HG03175 (cell line): ENCODE data around the gene PDLIM3.
"Not testable (repeated sequence)": the region's sequence is repeated elsewhere in the genome, so short reads cannot be mapped to it uniquely, and the experiment has no call there.

Source experiments
- ATAC-seq: cut with Tn5 transposase; IDR thresholded peaks from one replicate; pipeline ENCODE4 v1.9.1; 2021; ENCODE audit warnings: mild to moderate bottlenecking, moderate library complexity; ENCODE audit not compliant: unreplicated experiment

PDLIM3 gene

DNA sequence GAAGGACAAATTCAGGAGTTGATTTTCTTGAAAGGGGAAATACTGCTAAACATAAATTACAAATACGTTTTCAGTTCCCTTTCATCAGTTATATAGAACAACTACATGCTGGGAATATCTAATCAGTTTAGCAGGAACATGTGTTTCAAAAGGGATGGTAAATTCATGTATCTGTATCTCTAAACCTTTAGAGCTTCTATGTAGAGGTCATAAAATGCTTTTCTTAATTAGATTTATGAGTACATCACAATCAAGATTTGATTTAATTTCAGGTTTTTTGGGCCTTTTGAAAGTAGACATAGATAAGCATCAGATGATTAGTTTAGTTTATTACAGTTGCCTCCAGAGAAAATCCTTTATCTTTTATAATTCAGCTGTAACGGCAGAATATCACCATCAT is 12.9 kb downstream of the PDLIM3 start:
- ATAC-seq, result no peak

DNA sequence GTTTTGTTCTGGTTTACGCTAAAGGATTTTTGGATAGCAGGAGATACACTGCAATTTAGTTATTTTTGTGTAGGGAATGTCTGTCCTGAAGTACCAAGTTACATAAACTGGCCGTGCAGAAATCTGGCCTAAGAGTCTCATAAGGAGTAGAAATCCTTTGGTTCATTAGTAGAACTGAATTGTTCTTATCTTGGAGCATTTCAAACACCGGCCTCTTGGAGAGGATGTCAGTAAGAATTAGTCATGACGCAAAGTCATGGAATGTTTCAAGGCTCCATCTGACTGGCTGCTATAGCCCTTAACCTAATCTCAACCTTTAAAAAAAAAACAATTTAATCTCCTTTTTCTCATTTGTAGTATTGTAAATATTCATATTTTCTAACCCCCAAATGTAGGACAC is 15.2 kb downstream of the PDLIM3 start:
- no peak for ATAC-seq

DNA sequence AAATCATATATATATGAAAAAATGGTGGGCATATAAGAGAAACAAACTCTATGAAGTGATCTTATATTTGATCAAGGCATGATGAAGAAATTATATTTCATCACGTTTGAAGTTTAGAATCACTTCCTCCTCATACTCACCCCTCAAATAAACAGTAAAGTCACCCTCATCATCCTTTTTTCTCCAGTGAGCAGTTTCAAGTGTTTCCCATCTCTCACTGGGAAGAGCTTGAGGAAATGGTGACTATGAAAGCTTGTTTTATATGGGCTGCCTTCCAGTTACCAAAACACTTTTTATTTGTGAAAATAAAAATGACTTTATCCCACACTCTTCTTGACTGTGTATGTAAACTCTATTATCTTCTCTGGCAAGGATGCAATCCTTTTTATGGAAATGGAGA is 16.8 kb downstream of the PDLIM3 start:
- no peak for ATAC-seq

DNA sequence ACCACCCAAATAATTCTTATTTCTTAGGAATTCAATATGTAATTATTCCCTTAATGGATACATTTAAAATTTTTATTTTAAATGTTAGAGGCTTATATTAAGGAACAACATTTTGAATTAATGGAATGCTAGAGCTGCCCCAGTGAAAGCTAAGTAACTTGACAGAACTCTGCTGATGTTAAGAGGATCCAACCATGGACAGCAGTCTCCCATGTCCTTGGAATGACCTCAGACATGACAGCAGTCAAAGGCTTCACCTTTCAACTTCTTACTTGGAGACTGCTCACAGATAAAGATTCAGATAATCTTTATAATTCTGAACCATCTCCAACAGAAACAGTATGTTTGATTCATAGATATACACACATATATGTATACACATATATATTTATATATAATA is 17.2 kb downstream of the PDLIM3 start:
- ATAC-seq, result no peak

DNA sequence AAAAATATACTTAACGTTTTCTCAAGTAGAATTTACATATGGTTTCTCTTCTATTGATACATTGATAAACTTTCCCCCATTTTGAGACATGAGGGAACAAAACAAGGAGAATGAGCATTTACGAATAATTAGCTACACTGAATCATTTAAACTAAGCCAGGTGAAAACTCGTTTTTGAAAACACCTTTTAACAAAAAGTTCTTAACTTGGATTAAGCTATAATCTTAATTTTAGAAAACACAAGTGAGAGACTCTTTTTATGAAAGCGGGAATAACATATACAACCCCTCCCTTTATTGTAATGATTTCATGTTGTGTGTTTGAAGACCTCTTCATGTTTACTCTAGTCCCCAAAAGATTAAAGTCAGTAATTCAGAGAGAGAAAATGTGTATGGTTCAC is 20.1 kb downstream of the PDLIM3 start:
- ATAC-seq, result no peak

DNA sequence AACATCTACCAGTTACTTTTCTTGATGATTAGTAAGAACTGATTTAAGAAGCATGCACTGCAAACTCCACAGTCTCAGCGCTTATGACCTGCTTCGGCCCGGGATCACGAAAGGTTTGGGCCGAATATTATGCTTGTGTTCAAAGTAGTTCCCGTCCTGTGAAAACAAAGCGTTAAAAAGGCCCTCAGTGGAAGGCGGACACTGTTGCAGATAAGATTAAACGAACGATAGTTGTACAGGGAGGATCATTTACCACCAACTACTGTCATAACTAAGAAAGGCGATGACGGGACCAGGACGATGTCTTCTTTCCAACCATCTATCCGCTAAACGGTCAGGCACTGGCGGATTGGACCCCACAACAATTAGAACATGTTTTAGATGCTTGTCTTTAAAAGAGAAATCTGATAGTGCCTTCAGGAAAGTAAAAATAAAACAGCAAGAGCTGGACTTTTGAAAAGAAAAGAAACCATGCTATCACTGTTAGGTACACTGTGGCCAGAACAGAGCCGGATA is 21.1 kb downstream of the PDLIM3 start:
- no peak for ATAC-seq

DNA sequence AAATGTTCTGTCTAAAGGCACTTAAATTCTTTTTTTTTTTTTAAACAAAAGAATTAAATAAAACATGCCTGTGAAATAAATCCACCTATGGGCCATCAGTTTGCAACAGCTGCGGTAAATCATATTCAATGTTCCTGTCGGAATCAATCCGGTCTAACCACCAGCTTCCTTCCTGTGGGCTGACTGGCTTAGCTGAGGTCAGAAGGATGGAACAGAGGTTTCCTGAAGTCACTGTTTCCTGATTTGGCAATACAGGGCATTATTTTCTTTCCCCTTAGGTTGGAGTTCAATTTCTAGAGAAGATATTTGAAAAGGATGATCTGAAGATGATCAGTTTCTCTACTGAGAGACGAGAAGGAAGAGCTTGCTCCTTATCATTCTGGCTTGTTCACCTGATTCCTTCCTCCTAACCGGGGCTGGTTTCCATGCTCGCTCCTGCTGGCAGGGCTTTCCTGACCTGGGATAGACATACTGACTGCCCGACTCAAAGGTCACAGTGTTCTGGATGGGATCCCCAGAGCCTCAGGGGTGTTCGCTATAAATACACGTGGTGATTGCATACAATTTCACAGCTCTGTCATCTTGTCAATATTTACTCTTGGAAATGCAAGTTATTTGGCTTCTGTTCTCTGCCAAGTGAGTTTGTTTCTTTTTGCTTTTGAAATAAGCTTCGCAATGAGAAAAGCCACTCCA is 21.7 kb downstream of the PDLIM3 start:
- ATAC-seq, result no peak

DNA sequence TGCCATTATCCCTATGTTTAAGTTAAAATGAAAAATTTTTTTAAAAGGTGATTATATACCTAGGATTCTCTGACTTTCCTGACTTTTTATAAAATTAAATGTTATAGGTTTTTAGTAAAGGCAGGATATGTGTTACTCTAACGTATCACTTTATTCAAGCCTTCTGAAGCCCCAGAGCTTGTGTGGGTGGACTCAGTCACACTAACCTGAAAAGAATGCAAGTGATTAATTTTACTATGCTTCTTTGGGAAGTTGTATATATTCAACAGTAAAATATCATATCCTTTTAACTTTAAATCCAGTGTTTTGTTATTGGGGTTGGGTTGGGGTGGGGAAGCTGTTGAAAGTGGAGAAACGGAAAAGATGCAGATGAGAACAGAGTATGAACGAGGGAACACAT is 22.8 kb downstream of the PDLIM3 start:
- no peak for ATAC-seq

DNA sequence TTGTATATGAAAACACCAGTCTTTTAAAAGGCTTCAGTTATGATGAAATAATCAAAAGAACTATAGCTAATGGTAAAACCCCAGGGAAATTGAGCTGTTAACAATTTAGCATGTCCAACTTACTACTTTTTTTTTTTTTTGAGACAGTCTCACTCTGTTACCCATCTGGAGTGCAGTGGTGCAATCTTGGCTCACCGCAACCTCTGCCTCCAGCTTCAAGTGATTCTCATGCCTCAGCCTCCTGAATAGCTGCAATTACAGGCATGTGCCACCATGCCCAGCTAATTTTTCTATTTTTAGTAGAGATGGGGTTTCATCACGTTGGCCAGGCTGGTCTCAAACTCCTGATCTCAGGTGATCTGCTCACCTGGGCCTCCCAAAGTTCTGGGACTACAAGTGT is 24.1 kb downstream of the PDLIM3 start:
- ATAC-seq, result not testable (repeated sequence)

DNA sequence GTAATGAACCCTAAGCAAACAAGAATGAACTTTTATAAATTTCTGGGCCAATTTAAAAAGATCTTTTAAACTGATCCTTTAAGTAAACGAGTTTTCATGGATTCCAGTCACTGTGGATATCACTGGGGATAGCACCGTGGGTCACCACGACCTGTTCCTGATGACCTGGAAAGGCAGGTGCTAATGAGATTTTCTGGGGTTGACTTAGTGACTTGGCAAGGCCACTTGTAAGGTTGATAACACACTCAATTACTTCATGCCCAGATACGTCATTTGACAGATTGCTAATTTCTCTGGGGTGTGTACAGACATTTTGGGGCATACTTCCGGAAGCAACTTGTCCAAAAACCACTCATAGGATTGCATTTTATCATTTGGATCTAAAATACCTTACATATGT is 24.5 kb downstream of the PDLIM3 start:
- ATAC-seq, result no peak

DNA sequence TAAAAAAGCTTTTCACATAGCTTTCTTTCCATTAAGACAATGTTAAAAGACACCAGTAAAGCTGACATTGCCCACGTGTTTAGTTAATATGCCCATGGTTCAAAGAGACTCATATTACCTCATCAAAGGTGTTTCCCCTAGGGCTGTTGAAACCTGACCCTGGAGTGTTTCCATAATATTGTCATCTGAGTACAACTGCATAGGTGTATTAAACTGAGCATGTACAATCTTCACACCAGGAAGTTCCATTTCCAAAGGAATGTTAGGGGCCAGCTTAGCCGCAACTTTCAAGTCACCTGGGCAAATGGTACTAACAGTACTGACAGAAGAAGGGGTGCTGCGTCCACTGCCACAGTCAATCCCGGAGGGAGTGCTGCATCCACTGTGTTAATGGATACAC is 27.1 kb downstream of the PDLIM3 start:
- no peak for ATAC-seq

DNA sequence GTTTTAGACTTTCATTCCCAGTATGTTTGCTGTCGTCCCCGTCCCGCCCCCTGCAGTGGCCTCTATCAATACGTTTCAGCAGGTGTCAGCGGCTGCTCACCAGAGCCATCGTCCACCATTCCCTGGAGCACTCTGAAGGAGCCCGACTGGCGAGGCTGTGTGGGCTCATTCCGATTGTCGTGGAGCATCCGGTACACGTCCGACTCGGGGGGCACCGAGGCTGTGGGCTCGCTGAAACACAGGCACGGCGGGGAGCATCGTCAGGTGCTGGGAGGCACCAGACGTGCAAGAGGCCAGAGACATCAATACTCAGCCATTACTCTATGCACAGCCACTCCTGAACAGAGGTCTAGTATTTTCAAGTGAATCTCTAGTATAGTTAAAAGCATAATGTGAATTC is 28.9 kb downstream of the PDLIM3 start:
- ATAC-seq, result no peak

DNA sequence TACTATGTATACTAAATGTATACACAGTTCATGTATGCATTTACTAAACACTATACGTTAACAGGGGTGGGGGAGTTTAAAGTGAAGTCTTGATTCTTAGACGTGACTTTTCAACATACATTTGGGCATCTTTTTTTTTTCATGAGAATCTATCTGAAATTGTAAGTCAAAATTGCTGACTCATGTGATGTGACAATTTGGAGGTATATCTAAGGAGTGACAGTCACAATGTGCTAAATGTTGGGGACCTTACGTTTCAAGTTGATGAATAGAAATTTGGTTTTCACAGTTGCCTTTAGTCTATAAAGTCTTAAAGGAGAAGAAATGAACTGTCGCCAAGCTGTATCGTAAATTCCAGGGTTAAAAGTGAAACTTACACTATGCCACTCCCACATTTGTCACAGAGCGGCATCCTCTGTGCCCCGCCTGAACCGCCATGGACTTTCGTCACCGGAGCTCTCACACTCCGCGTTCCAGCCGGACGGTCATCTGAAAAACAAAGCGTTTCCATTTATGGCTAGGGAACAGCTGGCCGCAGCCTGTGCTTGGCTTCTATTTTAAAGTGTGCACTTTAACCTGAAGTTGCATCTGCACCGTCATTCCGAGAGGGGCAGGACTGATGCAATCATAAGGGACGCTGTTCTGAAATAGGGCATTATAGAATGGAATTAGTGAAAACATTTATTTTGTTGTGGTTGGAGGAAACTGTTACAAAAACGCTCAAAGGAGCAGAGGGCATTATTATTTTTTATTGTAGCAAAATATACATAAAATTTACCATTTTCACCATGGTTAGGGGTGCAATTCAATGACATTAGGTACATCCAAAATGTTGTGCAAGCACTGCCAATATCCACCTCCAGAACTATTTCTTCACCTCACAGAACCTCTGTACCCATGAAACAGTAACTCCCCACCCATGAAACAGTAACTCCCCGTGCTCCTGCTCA is 30.9 kb downstream of the PDLIM3 start:
- ATAC-seq, result no peak

DNA sequence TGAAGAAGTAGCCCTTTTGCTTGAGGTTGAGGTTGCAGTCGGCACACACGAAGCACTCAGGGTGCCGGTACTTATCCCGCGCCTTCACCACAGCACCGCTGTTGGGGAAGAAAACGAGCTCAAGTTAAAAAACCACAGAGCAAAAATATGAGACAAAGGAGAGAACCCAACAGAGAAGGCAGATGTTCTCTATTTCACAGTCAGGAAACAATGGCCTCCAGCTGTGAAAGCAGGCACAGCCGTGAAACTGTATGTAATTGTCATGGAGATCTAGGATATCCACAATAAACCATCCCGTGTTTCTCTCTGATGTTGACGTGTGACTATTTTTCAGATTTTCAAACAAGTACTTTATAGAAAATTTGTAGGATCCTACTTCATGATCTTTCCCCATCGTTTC is 32.9 kb downstream of the PDLIM3 start:
- ATAC-seq, result no peak

DNA sequence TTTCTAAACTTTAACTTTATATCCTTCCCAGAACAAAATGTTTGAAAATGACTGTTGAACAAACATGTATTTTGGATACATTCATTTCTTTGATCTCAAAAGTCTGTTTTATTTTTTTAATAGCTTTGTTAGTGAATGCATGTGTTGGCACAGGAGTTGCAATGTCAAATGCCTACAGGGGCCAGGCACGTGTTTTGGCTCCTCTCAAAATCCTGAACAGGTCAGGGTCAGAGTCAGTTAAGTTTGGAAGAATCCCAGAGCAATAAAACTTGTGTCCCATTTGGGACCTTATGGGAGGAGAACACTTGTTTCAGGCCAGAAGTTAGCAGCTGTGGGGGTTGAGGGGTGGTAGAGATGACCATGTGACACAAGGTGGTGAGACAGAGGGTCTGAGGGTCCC is 34.7 kb downstream of the PDLIM3 start:
- ATAC-seq, result no peak

DNA sequence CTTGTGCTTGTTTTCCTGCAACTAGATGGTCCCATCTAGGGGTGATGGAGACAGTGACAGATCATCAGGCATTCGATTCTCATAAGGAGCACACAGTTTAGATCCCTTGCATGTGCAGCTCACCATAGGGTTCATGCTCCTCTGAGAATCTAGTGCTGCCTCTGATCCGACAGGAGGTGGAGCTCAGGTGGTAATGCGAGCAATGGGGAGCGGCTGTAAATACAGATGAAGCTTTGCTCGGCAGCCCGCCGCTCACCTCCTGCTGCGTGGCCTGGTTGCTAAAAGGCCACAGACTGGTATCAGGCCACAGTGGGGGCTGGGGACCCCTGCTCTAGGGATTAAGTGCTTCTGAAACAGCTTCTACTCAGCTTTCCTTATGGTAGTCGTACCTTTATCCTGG is 35.3 kb downstream of the PDLIM3 start:
- no peak for ATAC-seq

DNA sequence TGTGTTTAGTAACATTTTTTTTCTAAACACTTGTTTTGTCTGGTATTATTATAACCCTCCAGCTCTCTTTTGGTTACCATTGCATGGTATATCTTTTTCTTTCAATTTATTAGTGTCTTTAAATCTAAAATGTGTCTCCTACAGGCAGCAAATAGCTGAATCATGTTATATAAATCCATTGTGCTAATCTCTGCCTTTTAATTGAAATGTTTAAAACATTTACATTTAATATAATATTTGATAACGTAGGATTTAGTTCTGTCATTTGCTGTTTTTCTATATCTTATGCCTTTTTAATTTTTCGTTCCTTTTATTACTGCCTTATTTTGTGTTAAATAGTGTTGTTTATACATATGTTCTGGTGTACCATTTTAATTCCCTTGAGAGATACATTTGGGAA is 46.7 kb downstream of the PDLIM3 start:
- ATAC-seq, result no peak

DNA sequence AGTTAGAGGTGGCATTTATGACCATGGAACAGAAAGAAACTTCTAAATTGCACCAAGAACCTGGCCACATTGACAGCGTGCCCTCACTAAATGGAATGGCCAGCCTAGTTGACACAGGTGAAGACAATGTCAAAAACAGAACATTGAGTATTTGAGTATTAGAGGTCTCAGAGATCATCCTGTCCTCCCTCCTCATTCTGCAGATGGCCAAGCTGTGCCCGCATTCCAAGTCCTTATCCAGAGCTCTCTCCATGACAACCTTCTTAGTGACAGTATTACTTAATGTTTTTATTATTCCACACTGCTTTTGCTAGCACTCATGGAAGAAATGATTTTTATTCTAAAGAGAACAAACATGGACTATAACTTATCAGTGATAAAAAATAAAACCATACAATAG is 53.9 kb downstream of the PDLIM3 start:
- no peak for ATAC-seq

DNA sequence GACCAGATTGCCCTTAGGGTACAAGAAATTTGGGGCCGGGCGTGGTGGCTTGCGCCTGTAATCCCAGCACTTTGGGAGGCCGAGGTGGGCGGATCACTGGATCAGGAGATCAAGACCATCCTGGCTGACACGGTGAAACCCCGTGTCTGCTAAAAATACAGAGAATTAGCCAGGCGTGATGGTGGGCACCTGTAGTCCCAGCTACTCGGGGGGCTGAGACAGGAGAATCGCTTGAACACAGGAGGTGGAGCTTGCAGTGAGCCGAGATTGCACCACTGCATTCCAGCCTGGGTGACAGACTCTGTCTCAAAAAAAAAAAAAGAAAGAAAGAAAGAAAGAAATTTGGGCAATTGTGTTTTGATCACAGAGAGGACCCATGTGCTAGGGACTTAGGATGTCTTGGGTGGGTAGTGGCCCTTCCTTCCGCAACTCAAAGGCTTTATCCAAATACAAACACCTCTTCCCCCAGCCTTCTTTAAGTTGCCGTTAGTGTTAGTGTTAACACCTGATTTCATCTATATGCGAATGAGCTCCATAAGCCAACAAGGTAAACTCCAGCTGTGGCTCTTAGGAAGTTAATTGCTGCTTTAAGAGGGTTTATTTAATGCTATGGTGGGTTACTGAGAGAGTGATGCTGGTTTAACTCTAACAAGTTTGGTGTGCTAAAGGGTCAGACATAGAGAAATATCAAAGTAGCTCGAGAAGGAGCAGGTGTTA is 55.1 kb downstream of the PDLIM3 start:
- peak; percentile 11 for ATAC-seq

DNA sequence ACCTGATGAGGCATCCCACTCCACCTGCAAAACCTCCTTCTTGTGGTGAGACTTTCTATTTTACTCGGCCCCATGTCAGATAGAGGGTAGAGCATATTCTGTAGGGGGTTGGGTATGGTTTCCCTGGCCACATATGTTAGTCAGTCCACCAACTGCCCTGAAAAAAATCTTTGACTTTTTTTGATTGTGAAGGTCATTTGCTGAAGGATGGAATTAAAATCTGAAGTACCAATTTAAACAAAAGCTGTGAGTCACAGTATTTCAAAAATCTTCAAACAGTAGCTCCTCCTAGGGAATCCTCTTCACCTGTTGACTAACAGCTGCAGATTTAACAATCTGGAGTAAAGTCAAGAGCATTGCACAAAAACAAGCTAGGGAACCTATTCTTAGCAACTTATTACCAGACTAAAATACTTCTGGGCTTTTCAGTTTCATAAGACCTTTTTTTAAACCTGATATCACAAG is 55.8 kb downstream of the PDLIM3 start:
- ATAC-seq, result peak; percentile 94

DNA sequence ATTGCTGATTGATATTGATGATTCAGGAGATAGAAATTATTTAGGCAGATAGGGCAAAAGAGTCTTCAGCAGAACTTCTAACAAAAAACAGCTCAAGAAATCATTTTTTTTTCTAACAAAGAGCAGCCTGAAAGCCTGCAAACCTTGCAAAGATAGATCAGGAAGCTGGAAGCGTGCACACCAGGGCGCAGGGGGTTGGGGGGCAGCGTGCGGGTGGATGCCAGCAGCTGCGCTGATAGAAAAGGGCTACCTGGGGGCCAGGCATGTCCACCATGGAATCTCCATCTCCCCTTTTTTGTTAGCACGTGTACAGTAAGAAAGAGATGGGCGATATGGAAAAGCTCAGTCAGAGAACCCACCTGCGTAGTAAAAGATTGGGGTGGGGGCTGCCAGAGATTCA is 62.1 kb downstream of the PDLIM3 start:
- no peak for ATAC-seq
